HEK293T (cell line): ENCODE data around the gene ASB3.
A peak's percentile ranks its signal among the peaks of the same experiment; 100 is the strongest.
"Not testable (repeated sequence)": the region's sequence is repeated elsewhere in the genome, so short reads cannot be mapped to it uniquely, and the experiment has no call there.

Experiments used
- CTCF ChIA-PET: fragments of 350-600 bp; formaldehyde crosslinking; extraction: SDS; loops from one replicate; lab custom pipeline; 2021; ENCODE audit warnings: antibody characterized with exemption, inconsistent platforms; lab: Yijun Ruan, JAX
- POLR2A ChIA-PET: fragments of 350-600 bp; formaldehyde crosslinking; extraction: SDS; loops from one replicate; lab custom pipeline; 2020; ENCODE audit warnings: antibody characterized with exemption, inconsistent platforms; lab: Yijun Ruan, JAX
- DNase-seq: peaks from one replicate; pipeline ENCODE4 v3.0.0; 2012; ENCODE audit warnings: mixed read lengths; ENCODE audit errors: extremely low spot score
- ARNT ChIP-seq: fragments of 450-650 bp; IDR thresholded peaks from 2 replicates; pipeline ENCODE4 v1.6.1; 2017; ENCODE audit warnings: mild to moderate bottlenecking
- BHLHE40 ChIP-seq: fragments of 450-650 bp; IDR thresholded peaks from 2 replicates; pipeline ENCODE4 v1.6.1; 2016; ENCODE audit warnings: mild to moderate bottlenecking, moderate library complexity, borderline replicate concordance
- CTBP1 ChIP-seq: fragments of 450-650 bp; IDR thresholded peaks from 2 replicates; pipeline ENCODE4 v1.6.1; 2016; ENCODE audit warnings: borderline replicate concordance
- ELF4 ChIP-seq: fragments of 450-650 bp; IDR thresholded peaks from 2 replicates; pipeline ENCODE4 v1.6.1; 2017; ENCODE audit warnings: antibody characterized with exemption
- FOXA1 ChIP-seq: fragments of 450-650 bp; IDR thresholded peaks from 2 replicates; pipeline ENCODE4 v1.6.1; 2016; ENCODE audit warnings: mild to moderate bottlenecking
- FOXK2 ChIP-seq: fragments of 450-650 bp; IDR thresholded peaks from 2 replicates; pipeline ENCODE4 v1.6.1; 2016; ENCODE audit warnings: mild to moderate bottlenecking
- FOXM1 ChIP-seq: fragments of 450-650 bp; IDR thresholded peaks from 2 replicates; pipeline ENCODE4 v1.6.1; 2017; ENCODE audit warnings: mild to moderate bottlenecking, borderline replicate concordance
- HDGF ChIP-seq: fragments of 450-650 bp; IDR thresholded peaks from 2 replicates; pipeline ENCODE4 v1.6.1; 2017; ENCODE audit warnings: antibody characterized with exemption, borderline replicate concordance
- L3MBTL2 ChIP-seq: fragments of 450-650 bp; conservative IDR thresholded peaks from 2 replicates; pipeline ENCODE4 v1.6.1; 2016; ENCODE audit warnings: mild to moderate bottlenecking
- LEF1 ChIP-seq: fragments of 450-650 bp; IDR thresholded peaks from 2 replicates; pipeline ENCODE4 v1.6.1; 2017; ENCODE audit warnings: mild to moderate bottlenecking, borderline replicate concordance
- NFRKB ChIP-seq: fragments of 450-650 bp; IDR thresholded peaks from 2 replicates; pipeline ENCODE4 v1.6.1; 2016; ENCODE audit warnings: mild to moderate bottlenecking, moderate library complexity
- SP1 ChIP-seq: fragments of 450-650 bp; IDR thresholded peaks from 2 replicates; pipeline ENCODE4 v1.6.1; 2017
- SUZ12 ChIP-seq: fragments of 450-650 bp; IDR thresholded peaks from 2 replicates; pipeline ENCODE4 v1.6.1; 2016; ENCODE audit warnings: mild to moderate bottlenecking
- TARDBP ChIP-seq: fragments of 450-650 bp; IDR thresholded peaks from 2 replicates; pipeline ENCODE4 v1.6.1; 2016
- ZNF384 ChIP-seq: fragments of 450-650 bp; IDR thresholded peaks from 2 replicates; pipeline ENCODE4 v1.6.1; 2016
- TF ChIP-seq, protein P1 (sequence below): fragments of 450-650 bp; IDR thresholded peaks from 2 replicates; pipeline ENCODE4 v1.6.1; 2016

ASB3 gene

DNA sequence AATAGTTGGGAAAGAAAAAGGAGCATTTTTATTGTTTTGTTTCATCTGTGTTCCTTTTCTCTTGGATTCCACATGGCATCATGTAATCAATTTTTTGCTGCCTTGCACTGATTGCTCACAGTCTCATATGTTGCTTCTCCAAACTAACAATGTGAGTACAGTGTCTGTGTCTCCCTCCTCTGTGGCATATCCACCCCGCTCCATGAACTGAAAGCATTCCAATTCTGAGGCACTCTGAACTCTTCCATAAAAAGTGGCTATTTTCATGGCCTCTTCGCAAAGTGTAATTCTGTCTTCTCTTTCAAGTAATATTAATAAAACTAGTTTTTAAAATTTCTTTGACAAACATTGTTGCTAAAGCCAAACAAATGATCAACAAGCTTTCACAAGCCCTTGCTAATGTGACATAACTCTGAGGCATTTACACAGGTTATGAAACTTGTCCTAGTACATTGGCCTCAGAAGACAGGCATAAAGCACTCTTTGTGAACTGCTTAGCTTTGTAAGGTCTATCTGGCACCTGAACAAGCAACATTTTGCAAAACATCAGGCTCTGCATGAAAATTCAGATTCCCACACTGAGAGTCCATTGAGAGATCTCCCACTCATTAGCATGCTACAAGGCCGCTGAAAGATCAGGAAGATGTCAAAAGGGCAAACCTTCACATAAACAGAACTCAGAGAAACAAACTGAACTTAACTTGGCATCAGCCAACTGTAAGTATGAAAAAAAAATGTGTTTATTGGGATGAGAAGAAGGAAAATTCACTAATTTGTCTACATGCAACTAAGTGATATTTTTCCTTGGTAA lies 40.0 kb upstream of the ASB3 start:
- CTCF ChIA-PET, result interaction anchor here (0.6 kb wide), 1 partner anchor 271 kb away, joined by 4 read pairs; no protein-coding TSS in a partner anchor
- TF ChIP-seq L3MBTL2 (no peak), BHLHE40 (no peak), ARNT (no peak), ZNF384 (no peak), HDGF (no peak), TARDBP (no peak), SP1 (no peak), LEF1 (no peak), SUZ12 (no peak), FOXK2 (no peak), CTBP1 (no peak), ELF4 (no peak), NFRKB (no peak), FOXM1 (no peak)
- POLR2A ChIA-PET, result no interaction called here
- DNase-seq, result no peak

DNA sequence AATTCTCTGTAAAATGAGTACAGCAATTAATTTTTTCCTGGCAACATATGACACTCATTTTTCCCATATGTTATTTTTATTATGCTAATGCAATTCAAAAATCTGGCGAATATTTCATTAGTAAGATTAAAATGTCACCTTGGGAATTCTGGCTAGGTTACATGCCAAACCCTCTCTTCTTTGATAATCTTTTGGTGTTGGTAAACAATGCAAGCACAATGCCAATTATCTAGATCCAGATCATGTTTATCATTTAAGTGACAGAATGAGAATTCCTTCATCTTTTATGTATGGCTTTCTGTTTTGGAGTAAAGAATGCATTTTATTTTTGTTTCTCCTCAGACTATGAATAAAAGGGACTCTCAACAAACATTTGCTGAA lies 39.3 kb upstream of the ASB3 start:
- no peak for TF ChIP-seq L3MBTL2
- no peak for TF ChIP-seq NFRKB
- TF ChIP-seq HDGF, result no peak
- TF ChIP-seq ELF4, result no peak
- TF ChIP-seq FOXK2, result no peak
- TF ChIP-seq FOXA1, result no peak
- TF ChIP-seq ARNT, result no peak
- TF ChIP-seq, protein P1, sequence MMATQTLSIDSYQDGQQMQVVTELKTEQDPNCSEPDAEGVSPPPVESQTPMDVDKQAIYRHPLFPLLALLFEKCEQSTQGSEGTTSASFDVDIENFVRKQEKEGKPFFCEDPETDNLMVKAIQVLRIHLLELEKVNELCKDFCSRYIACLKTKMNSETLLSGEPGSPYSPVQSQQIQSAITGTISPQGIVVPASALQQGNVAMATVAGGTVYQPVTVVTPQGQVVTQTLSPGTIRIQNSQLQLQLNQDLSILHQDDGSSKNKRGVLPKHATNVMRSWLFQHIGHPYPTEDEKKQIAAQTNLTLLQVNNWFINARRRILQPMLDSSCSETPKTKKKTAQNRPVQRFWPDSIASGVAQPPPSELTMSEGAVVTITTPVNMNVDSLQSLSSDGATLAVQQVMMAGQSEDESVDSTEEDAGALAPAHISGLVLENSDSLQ, result no peak
- TF ChIP-seq ZNF384, result no peak
- no peak for TF ChIP-seq SUZ12
- TF ChIP-seq BHLHE40, result no peak
- no peak for TF ChIP-seq CTBP1
- ChIA-PET POLR2A (no interaction called here), CTCF (no interaction called here)
- no peak for DNase-seq

DNA sequence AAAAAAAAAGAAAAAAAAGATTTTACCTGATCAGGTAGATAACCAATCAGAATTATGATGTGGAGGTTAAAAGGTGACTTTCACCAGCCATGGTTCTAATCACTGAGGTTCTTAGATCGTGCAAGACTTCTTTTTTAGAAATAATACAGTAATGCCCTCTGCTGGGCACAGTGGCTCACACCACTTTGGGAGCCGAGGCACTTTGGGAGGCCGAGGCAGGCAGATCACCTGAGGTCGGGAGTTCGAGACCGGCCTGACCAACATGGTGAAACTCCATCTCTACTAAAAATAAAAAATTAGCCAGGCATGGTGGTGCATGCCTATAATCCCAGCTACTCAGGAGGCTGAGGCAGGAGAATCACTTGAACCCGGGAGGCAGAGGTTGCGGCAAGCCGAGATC lies 36.9 kb upstream of the ASB3 start:
- CTCF ChIA-PET, POLR2A ChIA-PET: not testable (repeated sequence)
- peak; percentile 17 for DNase-seq

DNA sequence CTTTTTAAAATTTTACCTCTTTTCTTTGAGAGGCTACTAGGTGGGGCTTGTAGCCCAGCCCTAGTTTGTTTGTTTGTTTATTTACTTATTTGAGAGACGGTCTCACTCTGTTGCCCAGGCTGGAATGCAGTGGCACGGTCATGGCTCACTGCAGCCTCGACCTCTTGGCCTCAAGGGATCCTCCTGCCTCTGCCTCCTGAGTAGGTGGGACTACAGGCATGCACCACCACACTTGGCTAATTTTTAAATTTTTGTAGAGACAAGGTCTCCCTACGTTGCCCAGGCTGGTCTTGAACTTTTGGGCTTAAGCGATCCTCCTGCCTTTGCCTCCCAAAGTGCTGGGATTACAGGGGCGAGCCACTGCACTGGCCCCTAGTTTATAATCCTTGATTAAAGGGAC lies 35.1 kb upstream of the ASB3 start:
- ChIA-PET POLR2A (no interaction called here), CTCF (no interaction called here)
- no peak for TF ChIP-seq SP1
- TF ChIP-seq ELF4, result no peak
- TF ChIP-seq FOXK2, result no peak
- no peak for TF ChIP-seq SUZ12
- TF ChIP-seq FOXA1, result no peak
- no peak for TF ChIP-seq NFRKB
- DNase-seq, result no peak

DNA sequence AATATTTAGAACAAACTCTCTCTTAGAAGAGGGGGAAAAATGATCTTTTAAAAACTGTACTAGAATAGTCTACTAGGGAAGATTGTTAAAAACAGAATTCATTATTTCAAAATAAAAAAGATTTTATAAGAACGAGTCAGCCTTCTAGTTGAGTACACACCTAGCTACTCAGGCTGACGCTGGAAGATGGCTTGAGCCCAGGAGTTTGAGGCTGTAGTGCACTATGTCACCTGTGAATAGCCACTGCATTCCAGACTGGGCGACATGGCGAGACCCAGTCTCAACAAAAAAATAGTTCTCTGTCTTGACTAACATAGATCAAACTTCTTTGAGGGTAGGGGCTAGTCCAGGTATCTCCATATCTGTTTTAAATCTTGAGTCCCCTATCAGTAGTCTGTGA lies 34.0 kb upstream of the ASB3 start:
- CTCF ChIA-PET, result no interaction called here
- TF ChIP-seq SP1, result no peak
- no peak for TF ChIP-seq FOXA1
- no peak for TF ChIP-seq TARDBP
- no peak for TF ChIP-seq LEF1
- no peak for TF ChIP-seq ELF4
- no peak for TF ChIP-seq NFRKB
- no peak for TF ChIP-seq SUZ12
- no peak for TF ChIP-seq FOXM1
- no peak for TF ChIP-seq CTBP1
- no peak for TF ChIP-seq HDGF
- no peak for TF ChIP-seq FOXK2
- TF ChIP-seq ZNF384, result no peak
- TF ChIP-seq ARNT, result no peak
- TF ChIP-seq, protein P1, result no peak
- no peak for TF ChIP-seq BHLHE40
- no peak for DNase-seq
- POLR2A ChIA-PET, result no interaction called here

DNA sequence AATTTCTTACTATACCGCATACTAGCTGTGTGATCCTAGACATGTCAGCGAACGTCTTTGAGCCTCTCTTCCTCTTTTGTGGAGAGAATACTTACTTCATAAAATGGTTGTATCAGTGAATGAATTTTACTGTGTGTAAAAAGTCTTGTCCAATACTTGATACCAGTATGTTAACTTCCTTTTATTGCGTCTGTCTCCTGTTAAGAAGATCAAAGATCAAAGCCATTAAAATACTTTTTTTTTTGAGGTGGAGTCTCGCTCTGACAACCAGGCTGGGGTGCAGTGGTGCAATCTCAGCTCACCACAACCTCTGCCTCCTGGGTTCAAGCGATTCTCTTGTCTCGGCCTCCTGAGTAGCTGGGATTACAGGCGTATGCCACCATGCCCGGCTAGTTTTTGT lies 33.3 kb upstream of the ASB3 start:
- CTCF ChIA-PET, result no interaction called here
- DNase-seq, result no peak
- POLR2A ChIA-PET, result no interaction called here
- TF ChIP-seq ZNF384 (no peak), NFRKB (no peak), HDGF (no peak), SUZ12 (no peak), L3MBTL2 (no peak), CTBP1 (no peak), ARNT (no peak), ELF4 (no peak), FOXA1 (no peak), FOXK2 (no peak), FOXM1 (no peak), SP1 (no peak), BHLHE40 (no peak), LEF1 (no peak), TARDBP (no peak)
- TF ChIP-seq, protein P1, result no peak
